Smooth muscle cell (in vitro differentiated cells): ENCODE data around the gene CCNY. TPM values are rescaled to one million over a fixed set of nuclear protein-coding genes. Genes with fewer than 3 reads are reported as not detected.
A peak's percentile ranks its signal among the peaks of the same experiment; 100 is the strongest.

Source experiments
- DNase-seq: peaks from one replicate; lab custom pipeline; 2025; ENCODE audit not compliant: unreplicated experiment; lab: John Stamatoyannopoulos, UW
- H2AFZ ChIP-seq: fragments of 200-600 bp; sonication (generic); 2 replicates; pipeline ENCODE4 v1.6.0; 2016; ENCODE audit warnings: antibody characterized with exemption, low read depth, mild to moderate bottlenecking
- H3F3A ChIP-seq: fragments of 200-600 bp; sonication (generic); 2 replicates; pipeline ENCODE4 v1.6.0; 2017; ENCODE audit warnings: antibody characterized with exemption, low read depth
- H3K27ac ChIP-seq: fragments of 200-600 bp; sonication (generic); 2 replicates; pipeline ENCODE4 v1.5.1; 2016; ENCODE audit warnings: low read depth, mild to moderate bottlenecking
- H3K27me3 ChIP-seq: fragments of 200-600 bp; sonication (generic); 2 replicates; pipeline ENCODE4 v1.6.1; 2016; ENCODE audit warnings: low read depth, mild to moderate bottlenecking
- H3K36me3 ChIP-seq: fragments of 200-600 bp; sonication (generic); 2 replicates; pipeline ENCODE4 v1.5.1; 2016; ENCODE audit warnings: low read depth
- H3K4me1 ChIP-seq: fragments of 200-600 bp; sonication (generic); 2 replicates; pipeline ENCODE4 v1.5.1; 2016; ENCODE audit warnings: low read depth
- H3K4me2 ChIP-seq: fragments of 200-600 bp; sonication (generic); 2 replicates; pipeline ENCODE4 v1.6.0; 2016; ENCODE audit warnings: mild to moderate bottlenecking
- H3K4me3 ChIP-seq: fragments of 200-600 bp; sonication (generic); 2 replicates; pipeline ENCODE4 v1.5.1; 2016; ENCODE audit warnings: mild to moderate bottlenecking
- H3K79me2 ChIP-seq: fragments of 200-600 bp; sonication (generic); 2 replicates; pipeline ENCODE4 v1.6.0; 2016; ENCODE audit warnings: low read depth, mild to moderate bottlenecking
- H3K9ac ChIP-seq: fragments of 200-600 bp; sonication (generic); 2 replicates; pipeline ENCODE4 v1.6.0; 2016; ENCODE audit warnings: low read depth
- H3K9me3 ChIP-seq: fragments of 200-600 bp; sonication (generic); replicated peaks from 2 replicates; pipeline ENCODE4 v1.5.1; 2016; ENCODE audit warnings: low read depth
- H4K20me1 ChIP-seq: fragments of 200-600 bp; sonication (generic); 2 replicates; pipeline ENCODE4 v1.6.0; 2016; ENCODE audit warnings: low read depth
- WGBS: methylation state at CpG from one replicate; pipeline ENCODE4 v1.1.7; 2016; ENCODE audit warnings: low lambda C conversion rate; 5-methylcytosine and 5-hydroxymethylcytosine counted together
- polyA plus RNA-seq: library from polyadenylated mRNA; unstranded; fragments of >200 nt; fragmentation: Nextera tagmentation; extraction: Ambion mirVana; gene quantifications from 2 replicates; pipeline ENCODE4 v1.2.1, GENCODE V29; 2016
- total RNA-seq: library from RNA; depleted of rRNA; stranded (reverse); fragments of >200 nt; gene quantifications from 2 replicates; pipeline ENCODE4 v1.2.3, GENCODE V29; 2014
- TF ChIP-seq, protein P1 (sequence below): fragments of 200-600 bp; sonication (generic); IDR thresholded peaks from 2 replicates; pipeline ENCODE4 v1.5.1; 2017; ENCODE audit warnings: borderline replicate concordance, mild to moderate bottlenecking, antibody characterized with exemption; ENCODE audit not compliant: insufficient read depth, poor library complexity, severe bottlenecking

Gene CCNY
- total and polyA plus RNA-seq, 2 experiments from 2014 or later = 46.9 to 57.5 TPM

DNA sequence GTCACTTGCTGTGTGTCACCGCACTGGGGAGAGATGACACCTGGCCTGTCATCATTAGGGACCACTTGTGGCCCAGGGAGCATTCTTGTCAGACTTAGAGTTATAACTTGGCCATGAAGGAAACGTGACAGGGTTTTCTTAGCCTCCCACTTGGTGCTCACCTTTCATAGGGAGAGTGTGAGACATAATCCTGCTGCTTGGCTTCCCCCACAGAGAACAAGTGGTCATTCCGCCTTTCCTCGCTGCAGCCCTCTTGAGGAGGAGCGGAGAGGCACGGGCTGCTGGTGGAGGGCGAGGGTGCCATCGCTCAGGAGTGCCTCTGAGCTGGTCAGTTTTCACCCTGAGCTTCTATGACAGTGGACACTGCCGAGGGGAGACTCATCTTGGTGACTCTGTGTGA, 143.8 kb downstream of the CCNY start:
- H3K27ac ChIP-seq = no peak overlapping the region
- H2AFZ ChIP-seq = no peak overlapping the region
- no peaks in the 10 kb centered on the region for H3K4me1 ChIP-seq
- no peak overlapping the region for H3K4me3 ChIP-seq
- WGBS = 84% methylated on average over 9 of the region's 9 CpGs
- H3K27me3 ChIP-seq = no peaks in the 10 kb centered on the region
- peaks cover 21% of the 10 kb centered on the region for H3K79me2 ChIP-seq
- no peak for DNase-seq
- TF ChIP-seq, protein P1, sequence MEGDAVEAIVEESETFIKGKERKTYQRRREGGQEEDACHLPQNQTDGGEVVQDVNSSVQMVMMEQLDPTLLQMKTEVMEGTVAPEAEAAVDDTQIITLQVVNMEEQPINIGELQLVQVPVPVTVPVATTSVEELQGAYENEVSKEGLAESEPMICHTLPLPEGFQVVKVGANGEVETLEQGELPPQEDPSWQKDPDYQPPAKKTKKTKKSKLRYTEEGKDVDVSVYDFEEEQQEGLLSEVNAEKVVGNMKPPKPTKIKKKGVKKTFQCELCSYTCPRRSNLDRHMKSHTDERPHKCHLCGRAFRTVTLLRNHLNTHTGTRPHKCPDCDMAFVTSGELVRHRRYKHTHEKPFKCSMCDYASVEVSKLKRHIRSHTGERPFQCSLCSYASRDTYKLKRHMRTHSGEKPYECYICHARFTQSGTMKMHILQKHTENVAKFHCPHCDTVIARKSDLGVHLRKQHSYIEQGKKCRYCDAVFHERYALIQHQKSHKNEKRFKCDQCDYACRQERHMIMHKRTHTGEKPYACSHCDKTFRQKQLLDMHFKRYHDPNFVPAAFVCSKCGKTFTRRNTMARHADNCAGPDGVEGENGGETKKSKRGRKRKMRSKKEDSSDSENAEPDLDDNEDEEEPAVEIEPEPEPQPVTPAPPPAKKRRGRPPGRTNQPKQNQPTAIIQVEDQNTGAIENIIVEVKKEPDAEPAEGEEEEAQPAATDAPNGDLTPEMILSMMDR = no peak
- H3K4me2 ChIP-seq = no peak overlapping the region
- H3K9me3 ChIP-seq = no peaks in the 10 kb centered on the region
- peaks cover 31% of the 10 kb centered on the region for H4K20me1 ChIP-seq
- H3K9ac ChIP-seq = no peak overlapping the region
- H3F3A ChIP-seq = no peaks in the 10 kb centered on the region
- H3K36me3 ChIP-seq = no peaks in the 10 kb centered on the region

DNA sequence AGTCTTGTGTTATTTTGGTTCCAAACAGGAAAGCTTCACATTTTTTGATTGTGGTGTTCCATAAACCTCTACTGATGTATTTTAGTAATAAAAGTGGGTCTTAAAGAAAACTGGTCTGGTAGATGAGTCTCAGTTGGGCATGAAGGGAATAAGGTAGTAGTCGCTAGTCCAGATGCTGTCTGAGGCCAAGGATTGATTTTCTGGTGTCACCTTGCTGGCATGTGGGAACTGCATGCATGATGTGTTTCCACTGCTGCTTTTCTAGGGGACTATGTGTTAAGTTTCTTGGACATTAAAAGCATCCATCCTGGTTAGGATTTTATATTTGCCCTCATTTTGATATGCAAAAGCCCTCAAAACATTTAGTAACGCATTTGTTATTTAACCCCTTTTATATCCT, 145.1 kb downstream of the CCNY start:
- Histone ChIP-seq H3K9me3 (no peaks in the 10 kb centered on the region), H3K4me1 (no peaks in the 10 kb centered on the region), H3K27me3 (no peaks in the 10 kb centered on the region), H3K4me2 (no peak overlapping the region), H3K36me3 (no peaks in the 10 kb centered on the region), H3K79me2 (peaks cover 21% of the 10 kb centered on the region), H3K4me3 (no peak overlapping the region), H3K9ac (no peak overlapping the region), H4K20me1 (peaks cover 31% of the 10 kb centered on the region), H3F3A (no peaks in the 10 kb centered on the region), H3K27ac (no peak overlapping the region), H2AFZ (no peak overlapping the region)
- 100% methylated on average over 2 of the region's 2 CpGs for WGBS
- no peak for DNase-seq
- TF ChIP-seq, protein P1 = no peak

DNA sequence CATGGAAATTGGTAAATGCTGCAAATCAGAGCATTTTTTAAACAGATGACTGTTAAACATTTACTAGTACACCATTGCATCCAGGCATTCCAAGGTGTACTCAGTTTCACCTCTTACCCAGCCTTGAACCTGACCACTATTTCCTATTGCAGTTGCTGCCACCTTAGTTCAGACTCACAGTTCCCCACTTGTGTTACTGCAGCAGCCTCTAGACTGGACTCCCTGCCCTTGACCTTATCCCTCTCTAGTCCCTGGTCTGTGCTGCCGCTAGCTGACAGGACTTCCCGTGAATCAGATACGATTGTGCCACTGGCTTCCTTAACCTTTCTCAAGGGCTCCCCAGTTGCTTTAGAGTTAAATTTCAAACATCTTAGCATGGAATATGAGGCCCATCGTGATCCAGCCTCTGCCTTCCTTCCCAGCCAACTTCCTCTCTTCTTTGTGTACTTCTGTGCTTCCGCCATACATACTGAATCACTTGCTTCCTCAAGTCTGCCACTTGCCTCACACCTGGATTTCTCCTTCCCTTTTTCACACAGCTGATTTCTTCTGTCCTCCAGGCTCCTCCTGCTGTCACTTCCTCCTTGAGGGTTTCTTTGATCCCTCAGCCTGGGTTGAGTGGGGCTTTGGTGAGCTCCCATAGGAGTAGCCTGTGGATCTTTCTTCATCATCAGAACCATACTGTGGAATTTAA, 150.1 kb downstream of the CCNY start:
- H3K27ac ChIP-seq = peak overlapping the region; percentile 88
- H3K36me3 ChIP-seq = no peaks in the 10 kb centered on the region
- no peaks in the 10 kb centered on the region for H3K9me3 ChIP-seq
- H3F3A ChIP-seq = no peaks in the 10 kb centered on the region
- TF ChIP-seq, protein P1 = no peak
- peaks cover 37% of the 10 kb centered on the region for H4K20me1 ChIP-seq
- no peak overlapping the region for H3K4me3 ChIP-seq
- H3K4me1 ChIP-seq = peaks cover 10% of the 10 kb centered on the region
- 95% methylated on average over 5 of the region's 5 CpGs for WGBS
- H3K27me3 ChIP-seq = no peaks in the 10 kb centered on the region
- DNase-seq = no peak
- peaks cover 32% of the 10 kb centered on the region for H3K79me2 ChIP-seq
- no peak overlapping the region for H2AFZ ChIP-seq
- no peak overlapping the region for H3K4me2 ChIP-seq
- no peak overlapping the region for H3K9ac ChIP-seq
